Immature natural killer cell (primary cell): ENCODE measurements around the gene CDC42BPA. TPM values are rescaled to one million over a fixed set of nuclear protein-coding genes. Genes with fewer than 3 reads are reported as not detected.

Experiments used
- DNase-seq, 3 donors: peaks; one replicate each; pipeline ENCODE4 v3.0.0; 2022; ENCODE audit warnings: mixed read lengths in 1 of 3
- H3K27ac Mint-ChIP-seq, 6 donors: one replicate each; pipeline ENCODE4 v1.8.0; 2020; ENCODE audit warnings: mixed read lengths in 6 of 6, mild to moderate bottlenecking in 5 of 6, inconsistent platforms in 4 of 6, moderate library complexity in 3 of 6
- H3K27me3 Mint-ChIP-seq, 3 donors: one replicate each; pipeline ENCODE4 v1.8.0; 2020 to 2021; ENCODE audit warnings: low read depth in 3 of 3, mild to moderate bottlenecking in 3 of 3, mixed read lengths in 3 of 3, moderate library complexity in 3 of 3, inconsistent platforms in 1 of 3
- H3K36me3 Mint-ChIP-seq, 3 donors: one replicate each; pipeline ENCODE4 v1.8.0; 2020; ENCODE audit warnings: mixed read lengths in 3 of 3, inconsistent platforms in 2 of 3, mild to moderate bottlenecking in 2 of 3
- H3K4me1 Mint-ChIP-seq, 2 donors: one replicate each; pipeline ENCODE4 v1.8.0; 2020; ENCODE audit warnings: inconsistent platforms in 2 of 2, mild to moderate bottlenecking in 2 of 2, mixed read lengths in 2 of 2, moderate library complexity in 1 of 2
- H3K4me3 Mint-ChIP-seq, 5 donors: one replicate each; pipeline ENCODE4 v1.8.0; 2020; ENCODE audit warnings: mild to moderate bottlenecking in 5 of 5, mixed read lengths in 5 of 5, inconsistent platforms in 3 of 5, moderate library complexity in 3 of 5
- H3K9me3 Mint-ChIP-seq, 6 donors: one replicate each; pipeline ENCODE4 v1.8.0; 2020; ENCODE audit warnings: mild to moderate bottlenecking in 6 of 6, mixed read lengths in 6 of 6, inconsistent platforms in 4 of 6, moderate library complexity in 3 of 6
- polyA plus RNA-seq, 3 donors: library from polyadenylated mRNA; unstranded; fragments of 300-500 nt; fragmentation: Illumina TruSeq; gene quantifications; one replicate each; pipeline ENCODE4 v1.2.3, GENCODE V29; 2021

The CDC42BPA gene
- polyA plus RNA-seq, 3 donors from 2014 or later, result 0.13 to 0.67 TPM; not detected in 1

DNA sequence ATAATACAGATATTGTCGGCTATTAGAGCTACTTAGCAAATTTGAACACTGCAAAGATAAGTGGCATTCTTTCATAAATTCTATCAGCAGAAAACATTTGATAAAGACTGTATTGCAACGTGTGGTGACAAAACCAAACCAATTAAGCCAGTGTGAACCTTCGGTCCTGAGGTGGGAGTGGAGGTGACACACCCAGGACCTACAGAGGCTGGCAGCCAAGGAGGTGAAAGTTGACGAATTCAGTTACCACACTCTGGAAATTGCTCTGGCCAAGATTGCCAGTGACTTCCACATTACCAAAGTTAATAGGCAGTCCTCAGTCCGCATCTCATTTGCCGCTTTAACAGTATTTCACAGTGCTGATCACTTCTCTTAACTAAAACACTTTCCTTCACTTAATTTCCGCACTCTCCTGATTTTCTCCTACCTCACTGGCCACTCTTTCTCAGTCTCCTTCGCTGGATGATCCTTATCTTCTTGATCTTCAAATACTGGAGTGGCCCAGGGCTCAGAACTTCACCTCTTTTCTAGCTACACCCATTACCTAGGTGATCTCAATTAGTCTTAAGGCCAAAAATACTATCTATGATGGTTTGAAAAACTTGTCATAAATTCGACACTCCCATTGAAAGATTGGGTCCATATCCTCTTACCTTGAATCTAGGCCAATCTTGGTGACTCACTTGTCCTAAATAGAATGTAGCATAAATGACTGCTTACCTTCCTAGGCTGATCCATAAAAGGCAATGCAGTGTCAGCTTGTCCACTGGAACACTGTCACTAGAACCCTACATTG, 5.1 kb upstream of the CDC42BPA start:
- H3K9me3 Mint-ChIP-seq, result no peaks in the 10 kb centered on the region
- H3K36me3 Mint-ChIP-seq, result no peaks in the 10 kb centered on the region
- no peak overlapping the region for H3K4me3 Mint-ChIP-seq
- peaks cover 2 to 16% (median 10%) of the 10 kb centered on the region in 3 donors for H3K27me3 Mint-ChIP-seq
- no peak for DNase-seq
- H3K4me1 Mint-ChIP-seq, result peaks cover 0 to 4% of the 10 kb centered on the region in 2 donors
- no peak overlapping the region for H3K27ac Mint-ChIP-seq

DNA sequence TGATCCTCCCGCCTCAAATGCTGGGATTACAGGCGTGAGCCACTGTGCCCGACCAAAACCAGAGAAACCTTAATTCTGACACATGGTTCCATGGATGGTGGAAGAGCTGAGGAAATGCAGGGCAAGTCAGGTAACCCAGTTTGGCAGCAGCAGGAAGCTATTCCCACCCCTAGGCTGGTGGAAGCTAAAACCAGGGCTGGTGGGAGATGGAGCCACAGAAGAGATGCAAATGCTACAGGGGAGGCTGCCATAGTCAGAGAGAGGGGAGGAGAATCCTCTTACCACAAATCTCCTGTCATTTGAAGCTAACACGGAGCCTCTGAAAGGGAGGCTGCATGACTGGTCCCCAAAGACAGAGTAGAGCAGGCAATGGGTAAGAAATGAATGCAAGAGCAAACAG, 4.1 kb upstream of the CDC42BPA start:
- H3K27me3 Mint-ChIP-seq, result peaks cover 4 to 16% (median 13%) of the 10 kb centered on the region in 3 donors
- no peak for DNase-seq
- no peaks in the 10 kb centered on the region for H3K9me3 Mint-ChIP-seq
- peaks cover 4 to 7% of the 10 kb centered on the region in 2 donors for H3K4me1 Mint-ChIP-seq
- H3K36me3 Mint-ChIP-seq, result no peaks in the 10 kb centered on the region
- H3K27ac Mint-ChIP-seq, result no peak overlapping the region
- H3K4me3 Mint-ChIP-seq, result no peak overlapping the region

DNA sequence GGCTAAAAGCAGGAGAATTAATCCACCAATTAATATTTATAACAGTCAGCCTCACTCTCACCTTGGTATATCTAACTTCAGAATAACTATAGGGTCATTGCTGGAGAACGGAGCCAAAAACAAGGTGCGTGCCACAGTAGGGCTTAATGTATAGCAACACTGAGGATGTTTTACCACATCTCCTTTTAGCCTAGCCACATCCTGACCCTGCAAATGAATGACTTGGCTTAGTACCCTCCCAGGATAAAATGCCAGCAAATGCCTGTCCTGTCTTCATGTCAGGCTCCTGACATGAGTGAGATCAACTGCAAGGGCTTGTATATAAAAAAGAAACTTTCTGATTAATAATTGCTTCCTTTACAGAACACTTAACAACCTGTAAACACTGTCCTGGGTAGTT, 2.7 kb upstream of the CDC42BPA start:
- H3K27me3 Mint-ChIP-seq, result peaks cover 11 to 25% (median 24%) of the 10 kb centered on the region in 3 donors
- no peak for DNase-seq
- H3K36me3 Mint-ChIP-seq, result no peaks in the 10 kb centered on the region
- H3K27ac Mint-ChIP-seq, result no peak overlapping the region
- H3K4me1 Mint-ChIP-seq, result peaks cover 8 to 10% of the 10 kb centered on the region in 2 donors
- H3K4me3 Mint-ChIP-seq, result no peak overlapping the region
- peaks cover 0 to 2% (median 0%) of the 10 kb centered on the region in 6 donors for H3K9me3 Mint-ChIP-seq

- no peak overlapping the region for H3K4me3 Mint-ChIP-seq
- H3K4me1 Mint-ChIP-seq, result peaks cover 8 to 10% of the 10 kb centered on the region in 2 donors
- H3K27me3 Mint-ChIP-seq, result peaks cover 13 to 31% (median 24%) of the 10 kb centered on the region in 3 donors
- no peak for DNase-seq
- H3K9me3 Mint-ChIP-seq, result peaks cover 0 to 2% (median 0%) of the 10 kb centered on the region in 6 donors
- no peaks in the 10 kb centered on the region for H3K36me3 Mint-ChIP-seq
- no peak overlapping the region for H3K27ac Mint-ChIP-seq
Observed at GRCh38 chr1:227320476-227320875, 2.2 kb upstream of the CDC42BPA start.

- Mint-ChIP-seq H3K4me3 (peak overlapping the region; percentile 53 to 76 (median 65)), H3K27ac (no peak overlapping the region), H3K9me3 (peaks cover 0 to 4% (median 0%) of the 10 kb centered on the region in 6 donors), H3K36me3 (no peaks in the 10 kb centered on the region), H3K27me3 (peaks cover 13 to 33% (median 24%) of the 10 kb centered on the region in 3 donors), H3K4me1 (peaks cover 8 to 10% of the 10 kb centered on the region in 2 donors)
- DNase-seq, result no peak
Observed at GRCh38 chr1:227318853-227319607, 738 bp upstream of the CDC42BPA start.

GRCh38 chr1:227317523-227318015, 723 bp downstream of the CDC42BPA start:
- peak overlapping the region; percentile 50 to 69 (median 67) for H3K4me3 Mint-ChIP-seq
- H3K9me3 Mint-ChIP-seq, result peaks cover 0 to 4% (median 0%) of the 10 kb centered on the region in 6 donors
- DNase-seq, result peak in 2 of 3 donors; percentile 4 to 8
- H3K27me3 Mint-ChIP-seq, result peaks cover 13 to 33% (median 19%) of the 10 kb centered on the region in 3 donors
- H3K36me3 Mint-ChIP-seq, result no peaks in the 10 kb centered on the region
- H3K4me1 Mint-ChIP-seq, result peaks cover 8 to 10% of the 10 kb centered on the region in 2 donors
- no peak overlapping the region for H3K27ac Mint-ChIP-seq

GRCh38 chr1:227317011-227317451, 1.3 kb downstream of the CDC42BPA start:
- peaks cover 13 to 33% (median 17%) of the 10 kb centered on the region in 3 donors for H3K27me3 Mint-ChIP-seq
- no peak overlapping the region for H3K27ac Mint-ChIP-seq
- H3K4me1 Mint-ChIP-seq, result peaks cover 8 to 10% of the 10 kb centered on the region in 2 donors
- peak overlapping the region in 2 of 5 donors; percentile 44 to 52 for H3K4me3 Mint-ChIP-seq
- no peak for DNase-seq
- peaks cover 0 to 4% (median 0%) of the 10 kb centered on the region in 6 donors for H3K9me3 Mint-ChIP-seq
- no peaks in the 10 kb centered on the region for H3K36me3 Mint-ChIP-seq

GRCh38 chr1:227316456-227316855, 1.8 kb downstream of the CDC42BPA start:
- Mint-ChIP-seq H3K4me1 (peaks cover 8 to 10% of the 10 kb centered on the region in 2 donors), H3K27me3 (peaks cover 13 to 33% (median 20%) of the 10 kb centered on the region in 3 donors), H3K4me3 (peak overlapping the region in 2 of 5 donors; percentile 16 to 44), H3K36me3 (no peaks in the 10 kb centered on the region), H3K27ac (no peak overlapping the region), H3K9me3 (peaks cover 0 to 4% (median 0%) of the 10 kb centered on the region in 6 donors)
- no peak for DNase-seq

- Mint-ChIP-seq H3K36me3 (no peaks in the 10 kb centered on the region), H3K27ac (no peak overlapping the region), H3K27me3 (peaks cover 13 to 33% (median 20%) of the 10 kb centered on the region in 3 donors), H3K4me1 (peaks cover 8 to 10% of the 10 kb centered on the region in 2 donors), H3K4me3 (no peak overlapping the region), H3K9me3 (peaks cover 0 to 4% (median 0%) of the 10 kb centered on the region in 6 donors)
- no peak for DNase-seq
Observed at GRCh38 chr1:227315629-227316346, 2.5 kb downstream of the CDC42BPA start.

- no peak for DNase-seq
- H3K4me1 Mint-ChIP-seq, result peaks cover 8 to 10% of the 10 kb centered on the region in 2 donors
- H3K36me3 Mint-ChIP-seq, result peaks cover 0 to 4% (median 0%) of the 10 kb centered on the region in 3 donors
- H3K9me3 Mint-ChIP-seq, result peaks cover 0 to 4% (median 0%) of the 10 kb centered on the region in 6 donors
- H3K27ac Mint-ChIP-seq, result no peak overlapping the region
- H3K4me3 Mint-ChIP-seq, result no peak overlapping the region
- H3K27me3 Mint-ChIP-seq, result peaks cover 13 to 27% (median 17%) of the 10 kb centered on the region in 3 donors
Observed at GRCh38 chr1:227314014-227314848, 4.1 kb downstream of the CDC42BPA start.

DNA sequence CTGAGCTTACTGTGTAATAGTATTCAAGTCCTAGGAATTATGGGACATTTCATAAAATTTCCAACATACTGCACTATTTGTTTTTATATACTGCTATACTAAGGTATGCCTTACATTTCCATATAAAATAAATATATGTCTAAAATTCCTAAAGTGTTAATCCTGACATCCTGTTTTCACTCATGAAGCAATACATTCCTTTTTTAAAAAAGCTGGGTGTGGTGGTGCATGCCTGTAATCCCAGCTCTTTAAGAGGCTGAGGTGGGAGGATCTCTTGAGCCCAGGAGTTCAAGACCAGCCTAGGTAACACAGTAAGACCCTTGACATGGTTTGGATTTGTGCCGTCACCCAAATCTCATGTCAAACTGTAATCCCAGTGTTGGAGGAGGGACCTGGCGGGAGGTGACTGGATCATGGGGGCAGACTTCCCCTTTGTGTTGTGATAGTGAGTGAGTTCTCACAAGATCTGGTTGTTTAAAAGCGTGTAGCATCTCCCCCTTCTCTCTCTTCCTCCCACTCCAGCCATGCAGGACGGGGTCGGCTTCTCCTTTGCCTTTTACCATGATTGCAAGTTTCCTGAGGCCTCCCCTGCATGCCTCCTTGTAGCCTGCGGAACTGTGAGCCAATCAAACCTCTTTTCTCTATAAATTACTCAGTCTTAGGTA, 5.8 kb downstream of the CDC42BPA start:
- peaks cover 12 to 28% (median 15%) of the 10 kb centered on the region in 3 donors for H3K27me3 Mint-ChIP-seq
- no peak overlapping the region for H3K4me3 Mint-ChIP-seq
- H3K36me3 Mint-ChIP-seq, result peaks cover 0 to 4% (median 0%) of the 10 kb centered on the region in 3 donors
- H3K4me1 Mint-ChIP-seq, result peaks cover 2 to 7% of the 10 kb centered on the region in 2 donors
- no peak for DNase-seq
- peaks cover 0 to 4% (median 0%) of the 10 kb centered on the region in 6 donors for H3K9me3 Mint-ChIP-seq
- no peak overlapping the region for H3K27ac Mint-ChIP-seq

- no peak for DNase-seq
- Mint-ChIP-seq H3K36me3 (peaks cover 0 to 4% (median 0%) of the 10 kb centered on the region in 3 donors), H3K4me3 (no peak overlapping the region)
Observed at GRCh38 chr1:227311389-227312001, 6.8 kb downstream of the CDC42BPA start.

More at GRCh38 chr1:227311389-227312001, 6.8 kb downstream of the CDC42BPA start:
- Mint-ChIP-seq H3K27me3 (peaks cover 7 to 19% (median 8%) of the 10 kb centered on the region in 3 donors), H3K9me3 (peaks cover 0 to 2% (median 0%) of the 10 kb centered on the region in 6 donors), H3K27ac (no peak overlapping the region), H3K4me1 (no peaks in the 10 kb centered on the region)
